HepG2 (cell line): ENCODE data around the gene DMPK. TPM values are rescaled to one million over a fixed set of nuclear protein-coding genes. Genes with fewer than 3 reads are reported as not detected.

Experiments
- ATAC-seq: fragments of 200-7000 bp; cut with Tn5 transposase; 3 replicates; pipeline ENCODE4 v1.9.1; 2020; ENCODE audit warnings: mild to moderate bottlenecking, moderate library complexity
- BruUV-seq: library from RNA; stranded (reverse); fragments of 400-500 nt; replicated peaks from 2 replicates; lab custom pipeline; 2021; lab: Mats Ljungman, UMichigan
- CTCF ChIA-PET: fragments of 300-600 bp; formaldehyde crosslinking; extraction: SDS; loops from one replicate; lab custom pipeline; 2021; ENCODE audit warnings: low total read pairs, inconsistent platforms, low intra/inter-chr PET ratio; lab: Yijun Ruan, JAX
- POLR2A ChIA-PET: fragments of 350-600 bp; sonication (Branson Sonifier 250); formaldehyde crosslinking; loops from one replicate; lab custom pipeline; 2020; ENCODE audit warnings: antibody characterized with exemption, inconsistent platforms; lab: Yijun Ruan, JAX
- DNase-seq: peaks from one replicate; pipeline ENCODE4 v3.0.0-alpha.2; 2015; ENCODE audit warnings: low spot score
- FAIRE-seq: peaks from 3 replicates; lab custom pipeline; 2011; peaks lifted over from hg19 to GRCh38; lab: Jason Lieb, UNC
- H2AFZ ChIP-seq: one replicate; pipeline ENCODE4 v1.6.1; 2011; ENCODE audit warnings: low read length, inconsistent platforms
- H3K27ac ChIP-seq: fragments of 300-600 bp; 3 replicates; pipeline ENCODE4 v1.8.0; 2011; ENCODE audit warnings: mixed run types, mild to moderate bottlenecking, mixed read lengths, low read length, inconsistent platforms; ENCODE audit not compliant: insufficient read depth; ENCODE audit errors: extremely low read length
- H3K27me3 ChIP-seq, 2 experiments: fragments of 200-600 bp in 1 of 2; 2 replicates in 1 of 2; 3 replicates in 1 of 2; pipeline versions ENCODE4 v1.6.0 to v1.8.0; 2011; ENCODE audit warnings: low read length in 2 of 2, mild to moderate bottlenecking in 2 of 2, moderate library complexity in 2 of 2, inconsistent platforms in 1 of 2; ENCODE audit not compliant: insufficient read depth in 2 of 2, control insufficient read depth in 1 of 2
- H3K36me3 ChIP-seq, 2 experiments: fragments of 200-600 bp in 1 of 2; replicated peaks in 1 of 2; 2 replicates in 1 of 2; 3 replicates in 1 of 2; pipeline versions ENCODE4 v1.5.1 to v1.8.0; 2011; ENCODE audit warnings: low read length in 2 of 2, inconsistent platforms in 1 of 2; ENCODE audit not compliant: insufficient read depth in 2 of 2, control insufficient read depth in 1 of 2
- H3K4me1 ChIP-seq: 2 replicates; pipeline ENCODE4 v1.5.1; 2012; ENCODE audit warnings: low read length, inconsistent platforms; ENCODE audit not compliant: insufficient read depth
- H3K4me2 ChIP-seq: 2 replicates; pipeline ENCODE4 v1.6.0; 2011; ENCODE audit warnings: low read depth, low read length, inconsistent platforms
- H3K4me3 ChIP-seq, 3 experiments: fragments of 200-600 bp in 1 of 3; sonication (generic), shearing (Covaris generic) in 1 of 3; replicated peaks in 1 of 3; 2 replicates each; pipeline ENCODE4 v1.5.1; 2011 to 2016; ENCODE audit warnings: low read length in 3 of 3, inconsistent platforms in 2 of 3, low read depth in 2 of 3, mild to moderate bottlenecking in 2 of 3, control low read depth in 1 of 3, mixed read lengths in 1 of 3; ENCODE audit not compliant: insufficient read depth in 1 of 3
- H3K79me2 ChIP-seq: one replicate; pipeline ENCODE4 v1.6.1; 2011; ENCODE audit warnings: low read length, inconsistent platforms; ENCODE audit not compliant: insufficient read depth
- H3K9ac ChIP-seq: 2 replicates; pipeline ENCODE4 v1.6.0; 2011; ENCODE audit warnings: mild to moderate bottlenecking, low read depth, low read length, inconsistent platforms; ENCODE audit not compliant: insufficient read depth
- H3K9me3 ChIP-seq: 2 replicates; pipeline ENCODE4 v1.5.1; 2012; ENCODE audit warnings: mild to moderate bottlenecking, low read length
- H4K20me1 ChIP-seq: 2 replicates; pipeline ENCODE4 v1.6.0; 2011; ENCODE audit warnings: inconsistent platforms, mild to moderate bottlenecking, low read length, moderate library complexity; ENCODE audit not compliant: insufficient read depth
- AGO2 ChIP-seq: fragments of 200-400 bp; formaldehyde crosslinking; optimal IDR thresholded peaks from 2 replicates; pipeline ENCODE3; 2017; ENCODE audit warnings: mild to moderate bottlenecking, low read depth, low read length, moderate library complexity
- AKAP8 ChIP-seq: sonication (generic); formaldehyde crosslinking; IDR thresholded peaks from 2 replicates; pipeline ENCODE4 v1.5.1; 2020; ENCODE audit warnings: mild to moderate bottlenecking, missing genetic modification reagents
- CERS6 ChIP-seq: sonication (generic); formaldehyde crosslinking; IDR thresholded peaks from 2 replicates; pipeline ENCODE4 v1.5.0; 2020; ENCODE audit warnings: missing genetic modification reagents
- ELF1 ChIP-seq: sonication (generic); formaldehyde crosslinking; IDR thresholded peaks from 2 replicates; pipeline ENCODE4 v1.4.0; 2020; ENCODE audit warnings: missing genetic modification reagents
- HES4 ChIP-seq: sonication (generic); formaldehyde crosslinking; IDR thresholded peaks from 2 replicates; pipeline ENCODE4 v1.9.0; 2021; ENCODE audit warnings: mild to moderate bottlenecking, missing genetic modification reagents, borderline replicate concordance
- MBNL3 ChIP-seq: fragments of 250-450 bp; sonication (Bioruptor Pico); conservative IDR thresholded peaks from 2 replicates; pipeline ENCODE4 v1.8.0; 2022; ENCODE audit warnings: mild to moderate bottlenecking, inconsistent platforms
- MXD3 ChIP-seq: IDR thresholded peaks from 2 replicates; pipeline ENCODE4 v1.6.1; 2016; ENCODE audit warnings: mild to moderate bottlenecking, missing biosample characterization, missing genetic modification reagents
- NR2F1 ChIP-seq, 2 experiments: fragments of 450-650 bp in 1 of 2; formaldehyde crosslinking in 1 of 2; IDR thresholded peaks; 2 replicates each; pipeline versions ENCODE4 v1.5.0 to v1.6.1; 2016 to 2020; ENCODE audit warnings: mild to moderate bottlenecking in 1 of 2, missing compliant biosample characterization in 1 of 2, missing genetic modification reagents in 1 of 2, moderate library complexity in 1 of 2
- PAWR ChIP-seq: sonication (generic); formaldehyde crosslinking; IDR thresholded peaks from 2 replicates; pipeline ENCODE4 v1.4.0; 2020; ENCODE audit warnings: missing genetic modification reagents, mild to moderate bottlenecking, borderline replicate concordance
- SIN3A ChIP-seq: IDR thresholded peaks from 2 replicates; pipeline ENCODE4 v1.6.1; 2011; ENCODE audit warnings: low read depth, mild to moderate bottlenecking, control low read depth, low read length, borderline replicate concordance
- SMYD3 ChIP-seq: sonication (generic); formaldehyde crosslinking; IDR thresholded peaks from 2 replicates; pipeline ENCODE4 v1.8.1; 2023; ENCODE audit warnings: mild to moderate bottlenecking, missing genetic modification reagents
- TBX3 ChIP-seq: fragments of 450-650 bp; IDR thresholded peaks from 2 replicates; pipeline ENCODE4 v1.6.1; 2017; ENCODE audit warnings: antibody characterized with exemption, mild to moderate bottlenecking, inconsistent platforms, borderline replicate concordance
- TCF12 ChIP-seq, 2 experiments: fragments of 450-650 bp in 1 of 2; sonication (generic) in 1 of 2; formaldehyde crosslinking in 1 of 2; IDR thresholded peaks; 2 replicates each; pipeline versions ENCODE4 v1.6.1 to v1.8.0; 2017 to 2022; ENCODE audit warnings: antibody characterized with exemption in 1 of 2, mild to moderate bottlenecking in 1 of 2, missing genetic modification reagents in 1 of 2, moderate library complexity in 1 of 2
- TP53 ChIP-seq: sonication (generic); formaldehyde crosslinking; conservative IDR thresholded peaks from 2 replicates; pipeline ENCODE4 v1.4.0; 2020; ENCODE audit warnings: missing genetic modification reagents
- ZNF235 ChIP-seq: sonication (generic); formaldehyde crosslinking; IDR thresholded peaks from 2 replicates; pipeline ENCODE4 v1.8.1; 2023; ENCODE audit warnings: mild to moderate bottlenecking, missing genetic modification reagents, borderline replicate concordance
- ZNF333 ChIP-seq: sonication (generic); formaldehyde crosslinking; IDR thresholded peaks from 2 replicates; pipeline ENCODE4 v1.4.0; 2020; ENCODE audit warnings: mild to moderate bottlenecking, missing genetic modification reagents, borderline replicate concordance
- ZNF615 ChIP-seq: sonication (generic); formaldehyde crosslinking; IDR thresholded peaks from 2 replicates; pipeline ENCODE4 v1.5.0; 2020; ENCODE audit warnings: mild to moderate bottlenecking, missing genetic modification reagents, borderline replicate concordance
- ZNF776 ChIP-seq: sonication (generic); formaldehyde crosslinking; IDR thresholded peaks from 2 replicates; pipeline ENCODE4 v1.4.0; 2020; ENCODE audit warnings: mild to moderate bottlenecking, missing genetic modification reagents
- ZNF777 ChIP-seq: sonication (generic); formaldehyde crosslinking; IDR thresholded peaks from 2 replicates; pipeline ENCODE4 v1.4.0; 2020; ENCODE audit warnings: missing genetic modification reagents
- ZZZ3 ChIP-seq: sonication (generic); formaldehyde crosslinking; IDR thresholded peaks from 2 replicates; pipeline ENCODE4 v1.4.0; 2020; ENCODE audit warnings: missing genetic modification reagents, mild to moderate bottlenecking, borderline replicate concordance
- WGBS: methylation state at CpG from one replicate; pipeline ENCODE4 v1.1.6; 2017; ENCODE audit warnings: low lambda C conversion rate; 5-methylcytosine and 5-hydroxymethylcytosine counted together
- in situ Hi-C: cut with HindIII; loops from 2 replicates; pipeline ENCODE4 v1.10.0; 2017; ENCODE audit warnings: low pct_unique_long_range_greater_than_20kb; ENCODE audit not compliant: extremely low pct_ligation_motif_present
- intact Hi-C: fragments of 100-400 bp; cut with micrococcal nuclease; formaldehyde crosslinking; loops from one replicate; pipeline ENCODE4 v1.10.0; 2022; ENCODE audit not compliant: unreplicated experiment
- polyA plus RNA-seq, 8 experiments: library from polyadenylated mRNA; depleted of rRNA in 3 of 8; stranded (reverse) in 7 of 8; unstranded in 1 of 8; fragments of >200 nt; fragmentation: Illumina TruSeq in 4 of 8; extraction: Trizol in 4 of 8; gene quantifications; 2 replicates each; pipeline versions ENCODE4 v1.2.1 to v1.2.3, GENCODE V29; 2011 to 2016; ENCODE audit warnings: low read depth in 4 of 8, missing spikeins in 1 of 8, mixed read lengths in 1 of 8; ENCODE audit not compliant: insufficient read depth in 1 of 8
- total RNA-seq, 5 experiments: library from RNA; depleted of rRNA; stranded (reverse); fragments of >200 nt; fragmentation: Illumina TruSeq; extraction: Trizol; gene quantifications; 2 replicates each; pipeline ENCODE4 v1.2.3, GENCODE V29; 2016; ENCODE audit warnings: low read depth in 1 of 5

Gene DMPK
- total and polyA plus RNA-seq, 2 of the 13 experiments (the other 11 are each of a cell fraction or from before 2014, with no cell fraction given) = 5.3 to 8.8 TPM

- H2AFZ ChIP-seq = no peak overlapping the region
- H3K9me3 ChIP-seq = no peaks in the 10 kb centered on the region
- ATAC-seq (no peak), FAIRE-seq (no peak), DNase-seq (no peak)
- intact Hi-C loops (loop anchor here (5.0 kb wide), 1 partner anchor 34 kb away; the partner anchor contains the start of genes FBXO46 and MEIOSIN), in situ Hi-C loops (no loop called here)
- BruUV-seq = no TSS peak
- ChIA-PET POLR2A (interaction anchor here (0.8 to 4.7 kb wide), 9 partner anchors 7 to 98 kb away, joined by 3 to 35 read pairs (median 9); partner anchors contain the start of genes DMWD, FBXO46, FOXA3 and QPCTL), CTCF (no interaction called here)
- peak overlapping the region; percentile 75 to 87 (median 76); a peak in 5 of 6 replicates for H3K4me3 ChIP-seq
- no peak overlapping the region for H3K27ac ChIP-seq
- peaks cover 16% of the 10 kb centered on the region for H3K4me1 ChIP-seq
- whole genome bisulfite sequencing = 80% methylated on average over 11 of the region's 17 CpGs
- peak overlapping the region; percentile 93 for H3K4me2 ChIP-seq
- no peaks in the 10 kb centered on the region for H4K20me1 ChIP-seq
- H3K9ac ChIP-seq = peak overlapping the region; percentile 91
- TF ChIP-seq ZZZ3 (CRISPR knock-in tag) (no peak), SMYD3 (CRISPR knock-in tag) (no peak), TBX3 (no peak), NR2F1 (CRISPR knock-in tag; IDR thresholded peaks at IDR 0.05) (no peak), ZNF333 (CRISPR knock-in tag) (0 out of 2 replicates have a peak, but pooled peaks have one; percentile 47), MBNL3 (no peak), ELF1 (CRISPR knock-in tag) (no peak), MXD3 (CRISPR knock-in tag) (no peak), CERS6 (CRISPR knock-in tag) (no peak), AKAP8 (peak; percentile 9; the same call in 1 of the 2 replicates), AGO2 (peak; percentile 4), TP53 (CRISPR knock-in tag) (no peak), ZNF777 (CRISPR knock-in tag) (0 out of 2 replicates have a peak, but pooled peaks have one; percentile 3), PAWR (CRISPR knock-in tag) (no peak), ZNF615 (CRISPR knock-in tag) (no peak), ZNF235 (CRISPR knock-in tag) (0 out of 2 replicates have a peak, but pooled peaks have one; percentile 38), SIN3A (no peak), HES4 (no peak), TCF12 (IDR thresholded peaks at IDR 0.05) (no peak), TCF12 (CRISPR knock-in tag; IDR thresholded peaks at IDR 0.05) (0 out of 2 replicates have a peak, but pooled peaks have one; percentile 35), ZNF776 (CRISPR knock-in tag) (0 out of 2 replicates have a peak, but pooled peaks have one; percentile 30)
- H3K27me3 ChIP-seq = peaks cover 8 to 17% of the 10 kb centered on the region in 2 experiments; a peak in 3 of 5 replicates
- H3K36me3 ChIP-seq = no peaks in the 10 kb centered on the region
- H3K79me2 ChIP-seq = peaks cover 3% of the 10 kb centered on the region
Observed at GRCh38 chr19:45766296-45766868, 15.9 kb downstream of the DMPK start.
